HepG2 (cell line): ENCODE data around the gene CDC20. TPM values are rescaled to one million over a fixed set of nuclear protein-coding genes. Genes with fewer than 3 reads are reported as not detected.

Source experiments
- ARID2 ChIP-seq: sonication (generic); formaldehyde crosslinking; IDR thresholded peaks from 2 replicates; pipeline ENCODE4 v1.8.1; 2022; ENCODE audit warnings: mild to moderate bottlenecking, missing genetic modification reagents, borderline replicate concordance
- CHD2 ChIP-seq: IDR thresholded peaks from 2 replicates; pipeline ENCODE4 v1.6.1; 2011; ENCODE audit warnings: low read depth, low read length, improper control_type of control experiment
- GTF2F1 ChIP-seq: fragments of 150-350 bp; IDR thresholded peaks from 2 replicates; pipeline ENCODE4 v1.6.1; 2014; ENCODE audit warnings: low read length
- HINFP ChIP-seq: sonication (generic); formaldehyde crosslinking; IDR thresholded peaks from 2 replicates; pipeline ENCODE4 v1.4.0; 2020; ENCODE audit warnings: low read depth, mild to moderate bottlenecking, missing genetic modification reagents
- ISL2 ChIP-seq: sonication (generic); formaldehyde crosslinking; IDR thresholded peaks from 2 replicates; pipeline ENCODE4 v1.5.0; 2020; ENCODE audit warnings: missing genetic modification reagents
- JUND ChIP-seq: sonication (generic); formaldehyde crosslinking; IDR thresholded peaks from 2 replicates; pipeline ENCODE4 v1.8.0; 2022; ENCODE audit warnings: mild to moderate bottlenecking, missing genetic modification reagents
- KMT2A ChIP-seq: sonication (generic); formaldehyde crosslinking; IDR thresholded peaks from 2 replicates; pipeline ENCODE4 v1.4.0; 2020; ENCODE audit warnings: missing genetic modification reagents
- POLR2A ChIP-seq, 2 experiments: IDR thresholded peaks; 2 replicates each; pipeline ENCODE4 v1.6.1; 2011; ENCODE audit warnings: low read depth in 2 of 2, low read length in 2 of 2, mild to moderate bottlenecking in 1 of 2, moderate library complexity in 1 of 2; ENCODE audit not compliant: insufficient read depth in 1 of 2
- SMARCE1 ChIP-seq: fragments of 450-650 bp; IDR thresholded peaks from 2 replicates; pipeline ENCODE4 v1.6.1; 2017; ENCODE audit warnings: borderline replicate concordance
- TCF7L2 ChIP-seq: IDR thresholded peaks from 2 replicates; pipeline ENCODE4 v1.6.1; 2011; ENCODE audit warnings: mild to moderate bottlenecking, low read depth, low read length, moderate library complexity
- TMF1 ChIP-seq: sonication (generic); formaldehyde crosslinking; IDR thresholded peaks from 2 replicates; pipeline ENCODE4 v1.8.1; 2022; ENCODE audit warnings: low read depth, missing genetic modification reagents
- TSC22D2 ChIP-seq: sonication (generic); formaldehyde crosslinking; IDR thresholded peaks from 2 replicates; pipeline ENCODE4 v1.5.1; 2020; ENCODE audit warnings: missing genetic modification reagents, mild to moderate bottlenecking, borderline replicate concordance
- ZFP36L2 ChIP-seq: sonication (generic); formaldehyde crosslinking; IDR thresholded peaks from 2 replicates; pipeline ENCODE4 v1.4.0; 2020; ENCODE audit warnings: missing genetic modification reagents
- ZHX2 ChIP-seq, 2 experiments: sonication (generic) in 1 of 2; formaldehyde crosslinking in 1 of 2; IDR thresholded peaks; 2 replicates each; pipeline versions ENCODE4 v1.6.1 to v1.9.0; 2014 to 2022; ENCODE audit warnings: antibody characterized with exemption in 1 of 2, borderline replicate concordance in 1 of 2, inconsistent platforms in 1 of 2, low read depth in 1 of 2, missing genetic modification reagents in 1 of 2
- ZNF512B ChIP-seq: sonication (generic); formaldehyde crosslinking; IDR thresholded peaks from 2 replicates; pipeline ENCODE4 v1.5.1; 2020; ENCODE audit warnings: missing genetic modification reagents, mild to moderate bottlenecking, borderline replicate concordance
- ZNF773 ChIP-seq: sonication (generic); formaldehyde crosslinking; IDR thresholded peaks from 2 replicates; pipeline ENCODE4 v1.4.0; 2020; ENCODE audit warnings: missing genetic modification reagents, borderline replicate concordance
- ZNF784 ChIP-seq: sonication (generic); formaldehyde crosslinking; IDR thresholded peaks from 2 replicates; pipeline ENCODE4 v1.5.1; 2020; ENCODE audit warnings: missing genetic modification reagents, mild to moderate bottlenecking, borderline replicate concordance
- polyA plus RNA-seq, 8 experiments: library from polyadenylated mRNA; depleted of rRNA in 3 of 8; stranded (reverse) in 7 of 8; unstranded in 1 of 8; fragments of >200 nt; fragmentation: Illumina TruSeq in 4 of 8; extraction: Trizol in 4 of 8; gene quantifications; 2 replicates each; pipeline versions ENCODE4 v1.2.1 to v1.2.3, GENCODE V29; 2011 to 2016; ENCODE audit warnings: low read depth in 4 of 8, missing spikeins in 1 of 8, mixed read lengths in 1 of 8; ENCODE audit not compliant: insufficient read depth in 1 of 8
- total RNA-seq, 5 experiments: library from RNA; depleted of rRNA; stranded (reverse); fragments of >200 nt; fragmentation: Illumina TruSeq; extraction: Trizol; gene quantifications; 2 replicates each; pipeline ENCODE4 v1.2.3, GENCODE V29; 2016; ENCODE audit warnings: low read depth in 1 of 5

The CDC20 gene
- total and polyA plus RNA-seq, 2 of the 13 experiments (the other 11 are each of a cell fraction or from before 2014, with no cell fraction given) = 57.9 to 90.0 TPM

GRCh38 chr1:43389326-43390313, 30.8 kb downstream of the CDC20 start, which contains the start of the genes MED8 and SZT2 (continued):
- TF ChIP-seq ZHX2 (IDR thresholded peaks at IDR 0.05; ENCODE audit: low read depth) (peak; percentile 45; the same call in 1 of the 2 replicates), ZHX2 (CRISPR knock-in tag; IDR thresholded peaks at IDR 0.05; ENCODE audit: borderline replicate concordance) (no peak), ZNF512B (no peak), HINFP (no peak), TCF7L2 (no peak), ZNF773 (CRISPR knock-in tag) (no peak), ZNF784 (peak; percentile 28; the same call in 1 of the 2 replicates), TMF1 (no peak), KMT2A (peak; percentile 91), GTF2F1 (no peak), ISL2 (no peak; the same call in 1 of the 2 replicates), TSC22D2 (CRISPR knock-in tag) (peak; percentile 78; the same call in 1 of the 2 replicates), JUND (CRISPR knock-in tag) (no peak), POLR2A (IDR thresholded peaks at IDR 0.05; ENCODE audit: insufficient read depth in 1 of 2, low read depth in 2 of 2, low read length in 2 of 2) (peak; percentile 88), CHD2 (peak; percentile 56; the same call in 1 of the 2 replicates), ZFP36L2 (CRISPR knock-in tag) (0 out of 2 replicates have a peak, but pooled peaks have one; percentile 48), ARID2 (CRISPR knock-in tag) (0 out of 2 replicates have a peak, but pooled peaks have one; percentile 48), SMARCE1 (no peak)
